MM.1S (cell line): Measurements from ENCODE around the gene WDR1.

Experiments
- DNase-seq: peaks from one replicate; pipeline ENCODE4 v3.0.0-alpha.2; 2015
- H2AFZ ChIP-seq: fragments of 300-600 bp; sonication (generic); 2 replicates; pipeline ENCODE4 v1.6.0; 2016; ENCODE audit warnings: antibody characterized with exemption, low read length
- H3F3A ChIP-seq: fragments of 300-600 bp; sonication (generic); 2 replicates; pipeline ENCODE4 v1.6.1; 2016; ENCODE audit warnings: mild to moderate bottlenecking, antibody characterized with exemption, low read length, moderate library complexity, mixed read lengths; ENCODE audit not compliant: insufficient read depth
- H3K27ac ChIP-seq: fragments of 300-600 bp; sonication (generic); 2 replicates; pipeline ENCODE4 v1.5.1; 2016; ENCODE audit warnings: mild to moderate bottlenecking, low read length
- H3K27me3 ChIP-seq: fragments of 300-600 bp; sonication (generic); replicated peaks from 2 replicates; pipeline ENCODE4 v1.6.0; 2016; ENCODE audit warnings: low read length; ENCODE audit not compliant: insufficient read depth
- H3K36me3 ChIP-seq: fragments of 300-600 bp; sonication (generic); replicated peaks from 2 replicates; pipeline ENCODE4 v1.6.1; 2016; ENCODE audit warnings: mild to moderate bottlenecking, low read length, mixed read lengths; ENCODE audit not compliant: insufficient read depth
- H3K4me1 ChIP-seq: fragments of 300-600 bp; sonication (generic); 2 replicates; pipeline ENCODE4 v1.6.1; 2016; ENCODE audit warnings: low read length, mixed read lengths
- H3K4me2 ChIP-seq: fragments of 300-600 bp; sonication (generic); 2 replicates; pipeline ENCODE4 v1.6.0; 2016; ENCODE audit warnings: low read depth, low read length
- H3K4me3 ChIP-seq: fragments of 300-600 bp; sonication (generic); 2 replicates; pipeline ENCODE4 v1.5.1; 2016; ENCODE audit warnings: low read length, mixed read lengths
- H3K79me2 ChIP-seq: fragments of 300-600 bp; sonication (generic); 2 replicates; pipeline ENCODE4 v1.6.1; 2016; ENCODE audit warnings: mixed run types, low read length, mixed read lengths
- H3K9ac ChIP-seq: fragments of 300-600 bp; sonication (generic); 2 replicates; pipeline ENCODE4 v1.6.1; 2016; ENCODE audit warnings: low read length, mixed read lengths
- H3K9me2 ChIP-seq: fragments of 300-600 bp; sonication (generic); replicated peaks from 2 replicates; pipeline ENCODE4 v1.6.1; 2016; ENCODE audit warnings: mild to moderate bottlenecking, low read length, mixed read lengths; ENCODE audit not compliant: insufficient read depth
- H3K9me3 ChIP-seq: fragments of 300-600 bp; sonication (generic); replicated peaks from 2 replicates; pipeline ENCODE4 v1.6.1; 2016; ENCODE audit warnings: mild to moderate bottlenecking, low read length, mixed read lengths; ENCODE audit not compliant: insufficient read depth
- H4K20me1 ChIP-seq: fragments of 300-600 bp; sonication (generic); 2 replicates; pipeline ENCODE4 v1.6.1; 2016; ENCODE audit warnings: mild to moderate bottlenecking, low read length, moderate library complexity, mixed read lengths; ENCODE audit not compliant: insufficient read depth
- EZH2 ChIP-seq: fragments of 300-600 bp; sonication (generic); optimal IDR thresholded peaks from 2 replicates; pipeline ENCODE3; 2017; ENCODE audit warnings: low read depth, mild to moderate bottlenecking, antibody characterized with exemption, low read length, mixed read lengths
- EZH2phosphoT487 ChIP-seq: fragments of 300-600 bp; sonication (generic); IDR thresholded peaks from 2 replicates; pipeline ENCODE4 v1.6.1; 2018; ENCODE audit warnings: antibody characterized with exemption, low read length
- TF ChIP-seq, protein P1 (sequence below): fragments of 300-600 bp; sonication (generic); IDR thresholded peaks from 2 replicates; pipeline ENCODE4 v1.5.1; 2016; ENCODE audit warnings: antibody characterized with exemption, low read length, mixed read lengths

WDR1 gene

DNA sequence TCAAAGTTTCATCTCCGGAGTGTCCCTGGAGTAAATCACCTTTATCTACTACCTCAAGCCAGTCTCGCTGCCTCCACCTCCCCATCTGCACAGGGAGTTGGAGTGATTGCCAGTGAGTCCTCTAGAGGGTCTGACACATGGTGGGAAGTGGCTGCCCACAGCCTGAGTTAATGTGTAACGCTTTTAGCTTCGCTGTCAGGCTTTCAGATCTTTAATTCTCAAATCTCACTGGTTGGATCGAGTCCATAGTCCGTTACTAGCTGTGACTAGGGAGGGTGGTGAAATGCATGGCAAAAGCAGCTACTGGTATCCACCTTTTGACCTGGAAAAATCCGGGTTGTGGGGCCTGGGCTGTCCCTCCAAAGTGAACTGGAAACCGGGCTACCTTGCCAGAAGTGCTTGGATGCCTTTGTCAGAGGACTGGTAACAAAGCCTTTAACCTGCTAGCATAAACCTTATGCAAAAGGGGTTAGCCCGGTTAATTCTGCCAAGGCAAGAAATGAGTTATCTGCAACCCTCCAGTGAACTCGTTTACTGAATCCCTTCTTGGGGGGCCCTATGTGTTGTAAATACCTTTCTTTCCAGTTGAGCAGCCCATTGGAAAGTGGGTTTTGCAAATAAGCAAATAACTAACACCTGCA, 5.1 kb upstream of the WDR1 start:
- Histone ChIP-seq H3K9ac (no peak overlapping the region), H3K4me2 (no peak overlapping the region), H3K4me3 (no peak overlapping the region), H3K9me2 (no peaks in the 10 kb centered on the region), H3K27me3 (no peaks in the 10 kb centered on the region), H4K20me1 (no peaks in the 10 kb centered on the region), H2AFZ (no peak overlapping the region), H3F3A (0 out of 2 replicates have a peak, but pooled peaks cover 4% of the 10 kb centered on the region), H3K27ac (no peak overlapping the region), H3K79me2 (no peaks in the 10 kb centered on the region), H3K9me3 (no peaks in the 10 kb centered on the region), H3K36me3 (no peaks in the 10 kb centered on the region), H3K4me1 (peaks cover 20% of the 10 kb centered on the region)
- DNase-seq = no peak
- TF ChIP-seq EZH2phosphoT487 = no peak
- no peak for TF ChIP-seq EZH2
- TF ChIP-seq, protein P1, sequence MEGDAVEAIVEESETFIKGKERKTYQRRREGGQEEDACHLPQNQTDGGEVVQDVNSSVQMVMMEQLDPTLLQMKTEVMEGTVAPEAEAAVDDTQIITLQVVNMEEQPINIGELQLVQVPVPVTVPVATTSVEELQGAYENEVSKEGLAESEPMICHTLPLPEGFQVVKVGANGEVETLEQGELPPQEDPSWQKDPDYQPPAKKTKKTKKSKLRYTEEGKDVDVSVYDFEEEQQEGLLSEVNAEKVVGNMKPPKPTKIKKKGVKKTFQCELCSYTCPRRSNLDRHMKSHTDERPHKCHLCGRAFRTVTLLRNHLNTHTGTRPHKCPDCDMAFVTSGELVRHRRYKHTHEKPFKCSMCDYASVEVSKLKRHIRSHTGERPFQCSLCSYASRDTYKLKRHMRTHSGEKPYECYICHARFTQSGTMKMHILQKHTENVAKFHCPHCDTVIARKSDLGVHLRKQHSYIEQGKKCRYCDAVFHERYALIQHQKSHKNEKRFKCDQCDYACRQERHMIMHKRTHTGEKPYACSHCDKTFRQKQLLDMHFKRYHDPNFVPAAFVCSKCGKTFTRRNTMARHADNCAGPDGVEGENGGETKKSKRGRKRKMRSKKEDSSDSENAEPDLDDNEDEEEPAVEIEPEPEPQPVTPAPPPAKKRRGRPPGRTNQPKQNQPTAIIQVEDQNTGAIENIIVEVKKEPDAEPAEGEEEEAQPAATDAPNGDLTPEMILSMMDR = no peak

DNA sequence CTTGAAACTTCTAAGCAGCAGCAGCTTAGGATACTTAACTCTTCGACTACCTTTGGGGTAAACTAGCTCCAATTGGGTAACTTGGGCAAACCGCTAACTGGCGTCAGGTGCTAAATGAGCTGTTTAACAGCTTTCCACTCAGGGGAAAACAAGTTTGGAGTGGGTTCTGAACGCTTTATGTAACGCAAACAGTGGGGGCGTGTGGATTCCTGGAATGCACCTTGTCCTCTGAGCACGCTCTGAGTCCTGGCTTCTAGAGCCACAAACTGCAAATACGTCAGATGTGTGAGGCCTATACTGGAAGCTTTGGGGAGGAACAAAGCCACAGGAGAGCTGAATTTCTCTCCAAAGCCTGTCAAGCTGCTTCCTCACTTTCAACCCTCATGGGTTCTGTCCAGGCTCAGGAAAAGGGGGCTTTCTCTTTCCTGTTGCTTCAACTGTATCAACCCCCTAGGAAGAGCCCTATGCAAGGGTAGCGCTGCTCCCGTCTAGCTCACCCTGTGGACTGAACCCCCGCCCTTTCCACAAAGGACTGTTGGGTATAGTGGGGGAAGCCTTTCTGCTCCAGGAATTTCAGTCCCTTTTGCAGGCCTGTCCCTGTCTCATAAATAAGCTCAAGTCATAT, 4.5 kb upstream of the WDR1 start:
- Histone ChIP-seq H3F3A (0 out of 2 replicates have a peak, but pooled peaks cover 4% of the 10 kb centered on the region), H3K9ac (no peak overlapping the region), H3K9me2 (no peaks in the 10 kb centered on the region), H3K4me3 (no peak overlapping the region), H3K9me3 (no peaks in the 10 kb centered on the region), H3K4me2 (no peak overlapping the region), H2AFZ (no peak overlapping the region), H3K79me2 (peaks cover 2% of the 10 kb centered on the region), H3K27ac (no peak overlapping the region), H3K36me3 (no peaks in the 10 kb centered on the region), H4K20me1 (no peaks in the 10 kb centered on the region), H3K27me3 (no peaks in the 10 kb centered on the region), H3K4me1 (peaks cover 20% of the 10 kb centered on the region)
- TF ChIP-seq, protein P1 = no peak
- TF ChIP-seq EZH2phosphoT487 = no peak
- no peak for TF ChIP-seq EZH2
- no peak for DNase-seq

GRCh38 chr4:10119773-10120172, 3.2 kb upstream of the WDR1 start:
- no peak overlapping the region for H3K4me2 ChIP-seq
- no peaks in the 10 kb centered on the region for H3K9me3 ChIP-seq
- TF ChIP-seq, protein P1 = no peak
- TF ChIP-seq EZH2 = no peak
- TF ChIP-seq EZH2phosphoT487 = no peak
- no peak overlapping the region for H2AFZ ChIP-seq
- 0 out of 2 replicates have a peak, but pooled peaks cover 4% of the 10 kb centered on the region for H3F3A ChIP-seq
- H3K9ac ChIP-seq = no peak overlapping the region
- H3K9me2 ChIP-seq = no peaks in the 10 kb centered on the region
- DNase-seq = no peak
- H3K27me3 ChIP-seq = no peaks in the 10 kb centered on the region
- H3K27ac ChIP-seq = no peak overlapping the region
- no peak overlapping the region for H3K4me3 ChIP-seq
- H3K79me2 ChIP-seq = peaks cover 15% of the 10 kb centered on the region
- peaks cover 4% of the 10 kb centered on the region for H4K20me1 ChIP-seq
- peaks cover 4% of the 10 kb centered on the region for H3K36me3 ChIP-seq
- peaks cover 27% of the 10 kb centered on the region for H3K4me1 ChIP-seq
